HG03558 (cell line): ENCODE results near the gene KCNH3.

ENCODE experiments used
- ATAC-seq: cut with Tn5 transposase; IDR thresholded peaks from one replicate; pipeline ENCODE4 v1.9.1; 2021; ENCODE audit warnings: moderate number of reproducible peaks; ENCODE audit not compliant: unreplicated experiment; ENCODE audit errors: extremely low read depth

The KCNH3 gene

GRCh38 chr12:49557917-49558215, 19.0 kb downstream of the KCNH3 start:
- ATAC-seq = no peak

- ATAC-seq = no peak
These were observed 19.7 kb downstream of the KCNH3 start for GRCh38 chr12:49558526-49558925.

DNA sequence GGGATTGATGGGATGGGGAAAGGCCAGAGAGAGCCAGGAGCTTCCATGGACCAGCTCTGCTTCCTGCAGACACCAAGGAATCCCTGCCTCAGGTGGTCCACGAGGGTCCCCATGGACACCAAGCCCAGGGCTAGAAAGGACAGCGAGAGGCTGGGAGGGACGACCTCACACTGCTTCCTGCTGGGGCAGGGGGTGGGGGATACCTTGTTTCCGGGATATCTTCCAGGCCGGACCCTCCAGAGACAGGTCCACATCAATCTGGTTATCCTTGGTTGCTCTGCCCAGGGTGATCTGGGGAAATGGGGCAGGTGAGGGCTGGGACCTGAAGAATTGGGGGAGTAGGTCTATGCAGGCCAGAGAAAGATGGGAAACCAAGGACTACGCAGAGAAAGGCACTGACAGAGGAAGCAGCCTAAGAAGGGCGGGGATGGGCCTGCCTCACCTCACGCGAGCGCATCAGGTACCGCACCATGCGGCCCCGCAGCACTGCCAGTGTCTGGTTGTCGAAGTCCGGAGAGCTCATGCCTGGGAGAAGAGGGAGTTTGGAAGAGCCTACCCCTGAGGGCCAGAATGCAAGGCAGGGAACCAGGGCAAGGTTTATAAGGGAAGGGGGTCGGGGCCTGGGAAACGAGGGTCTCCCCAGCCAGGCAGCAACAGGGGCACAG, 20.3 kb downstream of the KCNH3 start:
- no peak for ATAC-seq

- ATAC-seq = no peak
These were observed 21.9 kb downstream of the KCNH3 start for GRCh38 chr12:49560695-49561094.

DNA sequence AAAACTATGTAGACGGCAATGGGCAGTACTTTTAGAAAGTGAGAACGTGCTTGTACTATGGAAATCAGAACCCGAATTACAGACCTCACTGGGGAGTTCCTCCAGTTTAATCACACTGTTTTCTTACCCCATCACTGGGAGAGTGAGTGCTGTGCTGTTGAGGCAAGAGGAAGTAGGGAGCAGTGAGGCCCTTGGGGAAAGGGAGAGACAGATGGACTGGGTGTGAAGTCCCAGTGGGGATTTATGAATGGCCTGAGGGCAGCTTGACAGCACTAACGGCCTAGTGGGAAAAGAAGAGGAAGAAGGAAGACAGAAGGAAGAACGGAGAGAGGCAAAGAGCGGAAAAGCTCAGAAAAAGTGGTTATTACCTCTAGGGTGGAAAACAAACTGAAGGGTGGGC, 23.4 kb downstream of the KCNH3 start:
- no peak for ATAC-seq

DNA sequence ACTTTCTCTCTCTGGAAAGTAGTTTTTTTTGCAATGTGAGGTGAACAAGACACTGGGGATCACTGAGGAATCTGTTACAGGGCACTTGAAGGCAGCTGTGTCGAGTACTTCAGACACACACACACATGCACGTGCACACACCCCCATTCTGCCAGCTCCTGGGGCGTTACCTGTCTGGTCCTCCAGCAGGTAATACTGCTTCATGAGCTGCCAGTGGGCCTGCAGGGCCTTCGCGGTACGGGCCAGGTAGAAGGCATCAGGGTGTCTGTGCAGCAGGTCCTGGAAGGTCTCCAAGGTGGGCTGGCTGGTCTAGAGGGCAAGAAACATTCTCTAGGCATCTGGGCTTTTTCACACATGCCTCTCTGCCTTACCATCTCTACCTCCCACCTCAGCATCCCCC, 24.0 kb downstream of the KCNH3 start:
- ATAC-seq = no peak

DNA sequence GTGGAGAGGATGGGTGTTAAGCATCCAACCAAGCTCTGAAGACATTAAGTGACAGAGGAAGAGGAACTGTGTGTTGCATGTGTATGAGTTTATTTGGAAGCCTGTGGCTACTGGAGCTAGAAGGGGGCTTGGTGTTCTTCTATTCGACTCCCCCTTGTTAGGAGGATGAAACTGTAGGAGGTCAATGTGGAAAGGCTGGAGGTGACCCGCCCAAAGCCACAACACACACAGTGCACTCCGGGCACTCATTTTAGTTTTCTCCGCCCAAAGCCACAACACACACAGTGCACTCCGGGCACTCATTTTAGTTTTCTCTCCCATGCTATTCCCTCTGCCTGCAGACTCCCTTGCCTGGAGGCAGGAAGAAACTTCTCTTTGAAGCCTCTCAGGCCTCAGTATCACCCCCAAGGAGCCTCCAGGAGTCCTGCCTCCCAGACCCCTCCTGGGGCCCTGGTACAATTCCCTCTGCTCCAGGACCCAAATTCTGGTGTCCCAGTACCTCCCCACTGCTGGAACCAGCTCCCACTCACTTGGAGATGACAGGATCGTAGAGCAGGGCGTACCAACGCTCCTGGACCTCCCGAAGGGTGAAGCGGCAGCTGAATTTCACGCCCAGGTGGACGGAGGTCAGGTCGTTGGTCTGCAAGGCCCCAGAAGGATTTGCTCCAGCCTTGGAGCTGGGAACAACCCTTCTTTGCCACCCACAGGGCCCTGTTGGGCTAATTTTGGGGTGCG, 25.3 kb downstream of the KCNH3 start:
- no peak for ATAC-seq

GRCh38 chr12:49564686-49565405, 26.0 kb downstream of the KCNH3 start:
- no peak for ATAC-seq

DNA sequence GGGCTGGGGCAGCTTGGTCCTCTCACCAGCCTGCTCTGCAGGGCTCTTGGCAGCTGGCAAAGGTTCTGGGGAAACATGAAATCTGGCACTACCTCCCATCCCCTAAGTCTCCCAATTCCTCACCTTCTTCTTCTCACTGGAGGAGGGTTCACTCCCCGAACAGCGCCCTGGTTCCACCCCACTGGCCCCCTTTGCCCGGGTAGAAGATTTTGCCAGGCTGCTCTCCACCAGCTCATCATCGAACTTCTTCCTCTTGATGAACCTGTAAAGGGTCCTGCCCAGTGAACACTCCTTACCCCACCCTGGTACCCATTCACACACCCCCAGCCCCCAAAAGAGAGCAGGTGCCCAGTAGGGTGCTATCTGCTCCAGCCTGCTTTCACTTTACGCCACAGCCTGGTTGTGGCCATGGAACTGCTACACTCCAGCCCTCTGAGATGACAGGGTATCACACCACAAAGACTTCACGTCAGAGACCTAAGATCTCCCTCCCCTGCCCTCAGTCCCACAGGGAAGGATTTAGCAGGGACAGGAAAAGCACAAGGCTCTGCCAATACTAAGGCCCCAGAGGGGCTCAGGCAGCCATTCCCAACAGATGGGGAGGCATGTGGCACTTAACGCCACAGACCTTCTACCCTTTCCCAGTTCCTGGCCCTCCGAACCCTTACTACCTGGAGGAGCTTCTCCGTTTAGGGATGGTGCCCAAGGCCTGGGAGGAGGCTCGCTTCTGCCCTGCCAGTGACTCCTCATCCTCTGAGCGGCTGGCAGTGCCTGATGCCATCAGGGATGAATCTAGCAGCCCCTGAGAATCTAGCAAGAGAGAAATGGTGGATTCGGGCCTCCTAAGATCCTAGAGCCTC, 26.8 kb downstream of the KCNH3 start:
- no peak for ATAC-seq

DNA sequence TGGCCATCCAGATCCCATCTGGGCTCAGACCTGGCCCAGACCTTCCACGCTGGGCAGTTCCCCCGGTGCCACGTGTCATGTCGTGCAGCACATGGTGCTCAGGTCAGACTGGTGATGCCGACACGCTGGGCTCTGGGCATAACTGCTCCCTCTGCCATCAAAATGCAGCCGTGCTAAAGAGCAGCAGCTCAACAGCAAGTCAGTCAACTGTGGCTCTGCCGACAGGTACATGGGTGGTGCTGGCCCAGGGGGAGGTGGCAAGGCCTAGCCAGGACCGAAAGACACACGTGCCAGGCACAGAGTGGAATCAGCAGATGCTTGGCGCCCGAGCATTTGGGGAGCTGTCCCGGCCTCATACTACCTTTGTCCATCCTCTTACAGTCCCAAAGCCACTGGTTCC, 27.5 kb downstream of the KCNH3 start:
- no peak for ATAC-seq

DNA sequence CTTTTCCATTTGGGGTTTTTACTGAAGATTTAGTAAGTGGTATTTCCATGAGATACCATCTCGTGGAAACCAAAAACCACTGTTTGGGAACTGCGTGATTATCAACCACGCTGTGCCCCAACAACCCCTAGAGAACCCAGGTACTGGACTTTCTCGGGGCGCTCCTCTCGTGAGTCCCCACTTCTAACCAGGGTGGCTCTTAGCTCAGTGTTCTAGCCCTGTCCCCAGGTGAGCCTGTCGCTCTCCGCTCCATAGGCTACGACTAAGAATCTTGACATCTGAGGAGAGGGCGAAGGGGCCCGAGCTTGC, 28.4 kb downstream of the KCNH3 start:
- no peak for ATAC-seq

GRCh38 chr12:49567611-49568441, 29.0 kb downstream of the KCNH3 start, which contains the start of gene MCRS1:
Gene MCRS1, minus strand, starts transcription at chr12:49568142. Its CDS starts 1,411 bp downstream, at chr12:49566731.
- ATAC-seq = peak; percentile 57

GRCh38 chr12:49568442-49569162, 29.8 kb downstream of the KCNH3 start:
- no peak for ATAC-seq

DNA sequence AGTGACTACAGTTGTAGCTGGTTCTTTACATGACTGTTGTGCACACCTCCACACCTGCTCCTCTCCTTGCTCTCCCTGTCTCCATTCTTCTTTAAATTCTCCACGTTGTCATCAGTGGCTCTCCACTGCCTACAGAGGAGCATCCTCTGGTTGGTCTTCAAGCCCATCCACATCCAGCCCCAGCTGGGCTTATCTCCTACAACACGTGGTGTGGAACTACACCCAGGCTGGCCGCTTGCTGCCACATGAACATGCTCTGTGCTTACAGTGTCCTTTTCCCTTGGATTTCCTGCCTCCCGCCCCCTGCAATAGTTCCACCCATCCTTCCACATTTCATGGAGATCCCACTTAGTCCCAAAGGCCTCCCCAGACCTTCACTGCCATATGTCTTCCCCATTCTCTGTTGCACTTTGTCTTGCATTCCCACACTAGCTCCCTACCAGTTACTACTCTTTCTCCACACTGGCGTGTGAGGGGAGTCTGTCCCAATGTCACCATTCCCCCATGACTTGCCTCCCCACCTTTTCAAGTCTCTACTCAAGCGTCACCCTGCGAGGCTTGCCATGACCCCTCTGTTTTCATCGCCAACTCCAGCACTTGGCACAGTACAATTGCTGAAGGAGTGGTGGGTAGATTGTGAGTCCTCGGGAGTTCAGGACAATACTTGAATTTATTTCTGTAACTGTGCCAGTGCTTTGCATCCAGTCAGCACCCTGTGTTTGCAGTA, 38.9 kb downstream of the KCNH3 start:
- no peak for ATAC-seq

DNA sequence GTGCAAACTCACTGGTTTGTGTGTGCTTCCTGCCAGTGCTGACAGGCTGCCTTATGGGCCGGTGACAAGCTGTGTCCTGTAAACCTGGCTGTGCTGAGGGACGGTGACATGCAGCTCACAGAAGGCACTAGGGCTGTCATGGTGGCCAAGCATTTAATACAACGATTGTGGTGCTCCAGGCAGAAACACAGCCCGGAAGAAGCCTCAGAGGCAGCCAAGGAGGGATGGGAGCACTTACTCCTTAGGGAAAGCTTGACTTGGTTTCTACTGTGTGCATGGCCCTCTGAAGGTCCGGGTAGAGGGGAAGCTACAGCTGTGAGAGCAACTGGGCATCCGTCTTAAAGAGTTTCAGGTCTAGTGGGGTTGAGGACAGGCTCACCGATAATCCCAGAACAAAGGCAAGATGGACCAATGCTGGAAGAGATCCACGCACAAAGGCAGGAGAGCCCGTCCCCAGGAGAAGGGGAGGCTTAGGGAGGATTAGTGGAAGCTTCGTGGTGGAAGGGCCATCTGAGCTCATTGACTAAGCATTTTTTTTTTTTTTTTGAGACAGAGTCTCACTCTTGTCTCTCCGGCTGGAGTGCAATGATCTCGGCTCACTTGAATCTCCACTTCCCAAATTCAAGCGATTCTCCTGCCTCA, 39.8 kb downstream of the KCNH3 start:
- ATAC-seq = no peak

DNA sequence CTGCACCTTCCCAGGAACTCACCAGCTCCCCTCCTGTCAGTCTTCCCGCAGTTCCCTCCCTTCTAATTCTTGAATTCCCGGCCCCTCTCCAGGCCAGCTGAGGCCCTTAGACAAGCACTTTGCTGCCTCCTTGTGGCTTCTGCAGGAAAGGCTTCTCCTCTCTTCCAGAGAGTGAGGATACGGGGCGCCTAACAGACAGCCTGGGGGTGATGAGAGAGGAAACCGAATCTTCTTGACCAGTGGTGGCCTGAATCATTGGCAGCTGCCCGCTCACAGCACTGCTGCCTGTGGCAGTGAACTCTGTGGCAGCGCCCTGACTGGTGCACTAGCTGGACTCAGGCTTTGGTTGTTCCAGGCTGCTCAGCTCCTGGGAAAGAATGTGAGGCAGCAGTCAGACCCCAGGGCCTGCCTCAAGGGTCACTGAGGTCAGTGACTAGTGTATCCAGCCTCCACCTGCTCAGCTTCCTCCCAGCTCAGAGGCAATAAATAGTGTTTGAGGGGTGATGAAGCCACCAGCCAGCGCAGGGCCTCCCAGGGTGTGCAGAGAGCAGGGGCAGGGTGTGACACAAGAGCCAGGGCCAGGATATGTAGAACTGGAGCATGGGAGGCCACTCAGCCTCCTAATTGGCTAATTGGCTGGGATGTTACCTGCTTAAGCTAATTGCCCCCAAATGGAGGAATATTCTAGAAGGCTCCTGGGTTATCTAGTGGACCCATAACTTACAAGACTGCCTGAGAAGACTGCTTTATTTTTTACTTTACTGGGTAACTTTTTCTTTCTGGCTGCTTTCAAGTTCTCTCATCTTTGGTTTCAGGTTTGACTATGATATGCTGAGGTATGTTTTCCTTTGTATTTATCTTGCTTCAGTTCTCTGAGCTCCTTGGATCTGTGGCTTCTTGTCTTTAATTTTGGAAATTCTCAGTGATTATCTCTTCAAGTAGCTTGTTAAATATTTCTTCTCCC, 42.0 kb downstream of the KCNH3 start:
- ATAC-seq = no peak

- ATAC-seq = no peak
These were observed 43.4 kb downstream of the KCNH3 start for GRCh38 chr12:49582201-49582600.
